Neuronal stem cell (in vitro differentiated cells): ENCODE measurements around the gene PDE4B.

ENCODE experiments used
- DNase-seq: peaks from one replicate; pipeline ENCODE4 v3.0.0-alpha.2; 2013; ENCODE audit warnings: low spot score
- H2AFZ ChIP-seq: one replicate; pipeline ENCODE4 v1.6.1; 2013; ENCODE audit warnings: mild to moderate bottlenecking, low read length, inconsistent platforms
- H2AK5ac ChIP-seq: 2 replicates; pipeline ENCODE4 v1.6.1; 2013; ENCODE audit warnings: low read depth, mild to moderate bottlenecking, inconsistent platforms, low read length, moderate library complexity, mixed read lengths
- H2BK120ac ChIP-seq: 2 replicates; pipeline ENCODE4 v1.6.1; 2013; ENCODE audit warnings: low read depth, mild to moderate bottlenecking, inconsistent platforms, low read length, moderate library complexity, mixed read lengths
- H2BK12ac ChIP-seq: one replicate; pipeline ENCODE4 v1.6.1; 2013; ENCODE audit warnings: low read length, inconsistent platforms
- H2BK15ac ChIP-seq: 2 replicates; pipeline ENCODE4 v1.6.1; 2013; ENCODE audit warnings: mild to moderate bottlenecking, low read length, inconsistent platforms, mixed read lengths
- H2BK5ac ChIP-seq: one replicate; pipeline ENCODE4 v1.6.1; 2013; ENCODE audit warnings: inconsistent platforms, mild to moderate bottlenecking, low read length, moderate library complexity
- H3K14ac ChIP-seq: one replicate; pipeline ENCODE4 v1.6.1; 2013; ENCODE audit warnings: low read length, inconsistent platforms
- H3K18ac ChIP-seq: 2 replicates; pipeline ENCODE4 v1.6.1; 2013; ENCODE audit warnings: low read length, inconsistent platforms
- H3K23ac ChIP-seq: 2 replicates; pipeline ENCODE4 v1.6.1; 2013; ENCODE audit warnings: low read depth, mild to moderate bottlenecking, mixed read lengths, low read length, inconsistent platforms; ENCODE audit not compliant: poor library complexity
- H3K27ac ChIP-seq: replicated peaks from 3 replicates; pipeline ENCODE4 v1.5.1; 2013; ENCODE audit warnings: low read length, inconsistent platforms
- H3K27me3 ChIP-seq, 3 experiments: 2 replicates each; pipeline ENCODE4 v1.6.1; 2013; ENCODE audit warnings: low read length in 3 of 3, mild to moderate bottlenecking in 2 of 3, inconsistent platforms in 1 of 3, low read depth in 1 of 3, mixed read lengths in 1 of 3, moderate library complexity in 1 of 3; ENCODE audit not compliant: control insufficient read depth in 3 of 3, insufficient read depth in 3 of 3
- H3K36me3 ChIP-seq, 2 donors: replicated peaks in 1 of 2; 2 replicates each; pipeline ENCODE4 v1.6.1; 2013; ENCODE audit warnings: low read length in 2 of 2; ENCODE audit not compliant: control insufficient read depth in 2 of 2, insufficient read depth in 2 of 2
- H3K4ac ChIP-seq: 2 replicates; pipeline ENCODE4 v1.6.1; 2013; ENCODE audit warnings: inconsistent platforms, mild to moderate bottlenecking, low read length, moderate library complexity
- H3K4me1 ChIP-seq, 2 donors: 1 replicate in 1 of 2; 2 replicates in 1 of 2; pipeline ENCODE4 v1.6.1; 2013; ENCODE audit warnings: low read length in 2 of 2, low read depth in 1 of 2; ENCODE audit not compliant: control insufficient read depth in 2 of 2, insufficient read depth in 1 of 2
- H3K4me2 ChIP-seq: one replicate; pipeline ENCODE4 v1.6.1; 2013; ENCODE audit warnings: mild to moderate bottlenecking, low read length, inconsistent platforms; ENCODE audit not compliant: insufficient read depth, poor library complexity, severe bottlenecking
- H3K4me3 ChIP-seq, 2 donors: 2 replicates each; pipeline ENCODE4 v1.5.1; 2013; ENCODE audit warnings: low read length in 2 of 2, mild to moderate bottlenecking in 2 of 2, inconsistent platforms in 1 of 2, moderate library complexity in 1 of 2
- H3K79me1 ChIP-seq: one replicate; pipeline ENCODE4 v1.6.1; 2013; ENCODE audit warnings: low read depth, mild to moderate bottlenecking, inconsistent platforms, low read length, moderate library complexity
- H3K9ac ChIP-seq: one replicate; pipeline ENCODE4 v1.6.1; 2013; ENCODE audit warnings: mild to moderate bottlenecking, low read depth, low read length, inconsistent platforms; ENCODE audit not compliant: poor library complexity
- H3K9me3 ChIP-seq, 2 donors: replicated peaks in 1 of 2; 2 replicates each; pipeline versions ENCODE3 to v1.6.1; 2013; ENCODE audit warnings: low read length in 2 of 2, mild to moderate bottlenecking in 2 of 2, inconsistent platforms in 1 of 2, low read depth in 1 of 2, mixed read lengths in 1 of 2, moderate library complexity in 1 of 2; ENCODE audit not compliant: control insufficient read depth in 2 of 2, insufficient read depth in 1 of 2
- H4K8ac ChIP-seq: one replicate; pipeline ENCODE4 v1.6.1; 2013; ENCODE audit warnings: low read depth, mild to moderate bottlenecking, inconsistent platforms, low read length, moderate library complexity
- H4K91ac ChIP-seq: one replicate; pipeline ENCODE4 v1.6.1; 2013; ENCODE audit warnings: low read length, low read depth, mild to moderate bottlenecking, inconsistent platforms; ENCODE audit not compliant: poor library complexity
- WGBS, 2 donors: extraction: QIAGEN DNeasy Blood & Tissue Kit; methylation state at CpG; one replicate each; pipeline ENCODE4 v1.1.7; 2013; ENCODE audit warnings: missing lambda C conversion rate in 2 of 2, mixed read lengths in 1 of 2; ENCODE audit not compliant: insufficient read length in 2 of 2, insufficient replicate concordance in 1 of 2; ENCODE audit errors: extremely low coverage in 2 of 2; 5-methylcytosine and 5-hydroxymethylcytosine counted together

PDE4B gene

GRCh38 chr1:66298464-66298863, 505.8 kb downstream of the PDE4B start:
- no peak for DNase-seq
- Histone ChIP-seq H3K23ac (no peak overlapping the region), H4K91ac (no peak overlapping the region), H3K9me3 (no peaks in the 10 kb centered on the region), H3K27ac (no peak overlapping the region), H3K4me1 (no peaks in the 10 kb centered on the region), H2AFZ (no peak overlapping the region), H2BK15ac (no peak overlapping the region), H3K18ac (no peak overlapping the region), H3K4me3 (no peak overlapping the region), H3K14ac (no peak overlapping the region), H3K4ac (no peak overlapping the region), H4K8ac (no peak overlapping the region), H2BK12ac (no peak overlapping the region), H2BK120ac (no peak overlapping the region), H3K79me1 (no peaks in the 10 kb centered on the region), H3K36me3 (no peaks in the 10 kb centered on the region), H3K27me3 (no peaks in the 10 kb centered on the region), H2BK5ac (no peak overlapping the region), H2AK5ac (no peak overlapping the region), H3K4me2 (no peak overlapping the region), H3K9ac (no peak overlapping the region)
- WGBS, 2 donors, result no CpG with 5 or more reads among the region's 1 CpG

GRCh38 chr1:66300280-66300971, 507.7 kb downstream of the PDE4B start:
- H3K23ac ChIP-seq, result no peak overlapping the region
- H3K9me3 ChIP-seq, result no peaks in the 10 kb centered on the region
- H3K4me2 ChIP-seq, result no peak overlapping the region
- no peak overlapping the region for H2BK15ac ChIP-seq
- H3K4me1 ChIP-seq, result no peaks in the 10 kb centered on the region
- no CpG with 5 or more reads among the region's 7 CpGs for WGBS, 2 donors
- H2BK12ac ChIP-seq, result no peak overlapping the region
- DNase-seq, result no peak
- H3K14ac ChIP-seq, result no peak overlapping the region
- H2BK5ac ChIP-seq, result no peak overlapping the region
- no peaks in the 10 kb centered on the region for H3K79me1 ChIP-seq
- H2AFZ ChIP-seq, result no peak overlapping the region
- no peak overlapping the region for H2BK120ac ChIP-seq
- no peak overlapping the region for H4K91ac ChIP-seq
- H3K27me3 ChIP-seq, result no peaks in the 10 kb centered on the region
- H3K4me3 ChIP-seq, result no peak overlapping the region
- H3K18ac ChIP-seq, result no peak overlapping the region
- no peak overlapping the region for H4K8ac ChIP-seq
- H3K9ac ChIP-seq, result no peak overlapping the region
- H3K27ac ChIP-seq, result no peak overlapping the region
- H3K4ac ChIP-seq, result no peak overlapping the region
- H3K36me3 ChIP-seq, result no peaks in the 10 kb centered on the region
- H2AK5ac ChIP-seq, result no peak overlapping the region

GRCh38 chr1:66300972-66301451, 508.3 kb downstream of the PDE4B start:
- no peak overlapping the region for H4K91ac ChIP-seq
- H3K27me3 ChIP-seq, result no peaks in the 10 kb centered on the region
- no peak overlapping the region for H3K14ac ChIP-seq
- no peak for DNase-seq
- H4K8ac ChIP-seq, result no peak overlapping the region
- H3K9ac ChIP-seq, result no peak overlapping the region
- no CpG with 5 or more reads among the region's 4 CpGs for WGBS, 2 donors
- no peaks in the 10 kb centered on the region for H3K4me1 ChIP-seq
- H3K27ac ChIP-seq, result no peak overlapping the region
- H3K4ac ChIP-seq, result no peak overlapping the region
- no peaks in the 10 kb centered on the region for H3K9me3 ChIP-seq
- no peak overlapping the region for H2BK5ac ChIP-seq
- H3K18ac ChIP-seq, result no peak overlapping the region
- H3K4me2 ChIP-seq, result no peak overlapping the region
- no peaks in the 10 kb centered on the region for H3K79me1 ChIP-seq
- no peak overlapping the region for H2AFZ ChIP-seq
- no peak overlapping the region for H2BK120ac ChIP-seq
- no peak overlapping the region for H2BK15ac ChIP-seq
- H3K23ac ChIP-seq, result no peak overlapping the region
- H2AK5ac ChIP-seq, result no peak overlapping the region
- no peak overlapping the region for H3K4me3 ChIP-seq
- H2BK12ac ChIP-seq, result no peak overlapping the region
- H3K36me3 ChIP-seq, result no peaks in the 10 kb centered on the region

GRCh38 chr1:66302184-66302742, 509.6 kb downstream of the PDE4B start:
- Histone ChIP-seq H4K8ac (no peak overlapping the region), H2AK5ac (no peak overlapping the region), H2BK120ac (no peak overlapping the region), H3K79me1 (no peaks in the 10 kb centered on the region), H2BK12ac (no peak overlapping the region), H3K27ac (no peak overlapping the region), H3K23ac (no peak overlapping the region), H3K4me2 (no peak overlapping the region), H2AFZ (no peak overlapping the region), H2BK5ac (no peak overlapping the region), H2BK15ac (no peak overlapping the region), H4K91ac (no peak overlapping the region), H3K4ac (no peak overlapping the region), H3K18ac (no peak overlapping the region), H3K4me3 (no peak overlapping the region), H3K4me1 (no peaks in the 10 kb centered on the region), H3K14ac (no peak overlapping the region), H3K36me3 (no peaks in the 10 kb centered on the region), H3K27me3 (no peaks in the 10 kb centered on the region), H3K9ac (no peak overlapping the region), H3K9me3 (no peaks in the 10 kb centered on the region)
- WGBS, 2 donors, result no CpG with 5 or more reads among the region's 3 CpGs
- no peak for DNase-seq
